Measurements from ENCODE around the gene ARHGAP10. TPM values are rescaled to one million over a fixed set of nuclear protein-coding genes. Genes with fewer than 3 reads are reported as not detected.
A peak's percentile ranks its signal among the peaks of the same experiment; 100 is the strongest.

The ARHGAP10 gene
- total RNA-seq, 2 experiments from 2014 or later = 6.5 to 6.6 TPM

GRCh38 chr4:147714575-147715401 is 17.1 kb upstream of the ARHGAP10 start:
- peaks cover 19% of the 10 kb centered on the region for H3K27me3 Mint-ChIP-seq
- DNase-seq = no peak
- H3K27ac Mint-ChIP-seq = no peak overlapping the region
- peaks cover 2% of the 10 kb centered on the region for H3K4me1 Mint-ChIP-seq
- no peaks in the 10 kb centered on the region for H3K36me3 Mint-ChIP-seq
- POLR2A ChIA-PET = no interaction called here
- peaks cover 1% of the 10 kb centered on the region for H3K9me3 Mint-ChIP-seq
- H3K4me3 Mint-ChIP-seq = no peak overlapping the region
- no peak for ATAC-seq (ENCODE audit: low read depth)

GRCh38 chr4:147717878-147718277 is 14.0 kb upstream of the ARHGAP10 start:
- no peaks in the 10 kb centered on the region for H3K36me3 Mint-ChIP-seq
- ATAC-seq (ENCODE audit: low read depth) (no peak), DNase-seq (no peak)
- H3K27me3 Mint-ChIP-seq = peaks cover 9% of the 10 kb centered on the region
- POLR2A ChIA-PET = no interaction called here
- H3K4me1 Mint-ChIP-seq = peaks cover 2% of the 10 kb centered on the region
- no peak overlapping the region for H3K27ac Mint-ChIP-seq
- H3K4me3 Mint-ChIP-seq = no peak overlapping the region
- peaks cover 1% of the 10 kb centered on the region for H3K9me3 Mint-ChIP-seq

DNA sequence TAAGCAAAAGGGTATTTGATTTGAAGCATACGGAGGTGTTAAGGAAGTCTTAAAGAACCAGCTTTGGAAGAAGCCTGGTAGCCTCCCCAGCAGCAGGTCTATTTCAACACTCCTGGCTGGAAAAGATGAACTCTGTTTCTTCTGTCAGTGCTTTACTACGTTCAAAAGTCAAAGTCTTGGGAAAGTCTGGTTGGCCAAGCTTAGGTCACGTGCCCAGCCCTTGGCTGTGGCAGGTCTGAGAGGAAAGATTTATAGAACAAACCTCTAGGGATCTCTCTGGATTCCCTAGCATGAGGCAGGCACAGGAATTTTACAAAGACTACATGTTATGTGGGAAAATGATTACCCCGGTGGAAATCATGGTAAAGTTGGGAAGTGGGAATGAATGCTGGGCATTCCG is 8.6 kb upstream of the ARHGAP10 start:
- ATAC-seq (ENCODE audit: low read depth) (no peak), DNase-seq (no peak)
- no peaks in the 10 kb centered on the region for H3K9me3 Mint-ChIP-seq
- no peaks in the 10 kb centered on the region for H3K36me3 Mint-ChIP-seq
- H3K4me1 Mint-ChIP-seq = peaks cover 1% of the 10 kb centered on the region
- H3K27me3 Mint-ChIP-seq = peaks cover 11% of the 10 kb centered on the region
- POLR2A ChIA-PET = interaction anchor here (0.5 kb wide), 1 partner anchor 34 kb away, joined by 4 read pairs; no protein-coding TSS in a partner anchor
- H3K4me3 Mint-ChIP-seq = no peak overlapping the region
- H3K27ac Mint-ChIP-seq = no peak overlapping the region

GRCh38 chr4:147724468-147725201 is 7.3 kb upstream of the ARHGAP10 start:
- peaks cover 1% of the 10 kb centered on the region for H3K4me1 Mint-ChIP-seq
- H3K4me3 Mint-ChIP-seq = no peak overlapping the region
- H3K27me3 Mint-ChIP-seq = peaks cover 14% of the 10 kb centered on the region
- H3K9me3 Mint-ChIP-seq = no peaks in the 10 kb centered on the region
- ATAC-seq (ENCODE audit: low read depth) (no peak), DNase-seq (no peak)
- POLR2A ChIA-PET = interaction anchor here (1.1 kb wide), 1 partner anchor 41 kb away, joined by 3 read pairs; the partner anchor contains the start of gene PRMT9
- no peak overlapping the region for H3K27ac Mint-ChIP-seq
- no peaks in the 10 kb centered on the region for H3K36me3 Mint-ChIP-seq

- DNase-seq (no peak), ATAC-seq (ENCODE audit: low read depth) (no peak)
- Mint-ChIP-seq H3K4me1 (peaks cover 1% of the 10 kb centered on the region), H3K27ac (no peak overlapping the region), H3K9me3 (no peaks in the 10 kb centered on the region), H3K4me3 (no peak overlapping the region), H3K27me3 (peaks cover 14% of the 10 kb centered on the region), H3K36me3 (no peaks in the 10 kb centered on the region)
- POLR2A ChIA-PET = interaction anchor here (0.7 kb wide), 1 partner anchor 517 kb away, joined by 5 read pairs; no protein-coding TSS in a partner anchor
These were observed 6.2 kb upstream of the ARHGAP10 start for GRCh38 chr4:147725673-147726072.

DNA sequence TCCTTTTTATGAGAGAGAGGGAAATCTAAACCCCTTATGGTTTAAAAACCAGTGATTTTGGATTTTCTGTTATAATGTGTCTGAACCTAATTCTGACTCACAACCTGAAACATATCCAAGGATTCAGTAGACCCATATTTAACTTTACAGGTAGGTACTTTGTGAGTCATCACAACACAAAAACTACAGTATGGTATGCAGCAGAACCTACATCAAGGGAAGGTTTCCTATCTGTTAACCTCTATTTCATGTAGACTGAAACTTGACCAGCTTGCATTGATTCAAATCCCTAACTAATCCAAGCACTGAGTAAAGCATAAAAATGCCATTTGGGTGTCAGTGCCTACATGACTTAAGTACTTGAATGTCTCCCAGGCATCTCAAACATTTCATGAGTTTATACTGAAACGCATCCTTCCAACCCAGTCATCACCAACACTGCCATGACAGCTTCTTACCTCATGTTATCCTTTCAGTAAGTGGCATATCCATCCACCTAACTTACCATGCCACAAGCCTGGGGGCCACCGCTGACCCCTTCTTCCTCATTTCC is 4.3 kb upstream of the ARHGAP10 start:
- no peak overlapping the region for H3K4me3 Mint-ChIP-seq
- peaks cover 8% of the 10 kb centered on the region for H3K4me1 Mint-ChIP-seq
- no peaks in the 10 kb centered on the region for H3K36me3 Mint-ChIP-seq
- H3K9me3 Mint-ChIP-seq = no peaks in the 10 kb centered on the region
- ATAC-seq (ENCODE audit: low read depth) = no peak
- no peak for DNase-seq
- no peak overlapping the region for H3K27ac Mint-ChIP-seq
- POLR2A ChIA-PET = interaction anchor here (1.5 kb wide), 1 partner anchor 43 kb away, joined by 3 read pairs; no protein-coding TSS in a partner anchor
- peaks cover 21% of the 10 kb centered on the region for H3K27me3 Mint-ChIP-seq

GRCh38 chr4:147730333-147730732 is 1.6 kb upstream of the ARHGAP10 start:
- Mint-ChIP-seq H3K9me3 (no peaks in the 10 kb centered on the region), H3K4me3 (no peak overlapping the region), H3K27ac (no peak overlapping the region), H3K4me1 (peaks cover 15% of the 10 kb centered on the region), H3K36me3 (peaks cover 1% of the 10 kb centered on the region), H3K27me3 (peaks cover 33% of the 10 kb centered on the region)
- ATAC-seq (ENCODE audit: low read depth) (no peak), DNase-seq (no peak)
- POLR2A ChIA-PET = interaction anchor here (0.7 kb wide), 1 partner anchor 363 kb away, joined by 3 read pairs; no protein-coding TSS in a partner anchor

GRCh38 chr4:147732518-147733235 is 789 bp downstream of the ARHGAP10 start:
- H3K4me1 Mint-ChIP-seq = peaks cover 17% of the 10 kb centered on the region
- peak; percentile 35 for ATAC-seq (ENCODE audit: low read depth)
- POLR2A ChIA-PET = interaction anchor here (0.8 to 1.8 kb wide), 7 partner anchors 10 to 710 kb away, joined by 3 to 8 read pairs (median 4); partner anchors contain the start of genes NR3C2, PRMT9 and TMEM184C
- H3K27ac Mint-ChIP-seq = peak overlapping the region; percentile 77
- H3K9me3 Mint-ChIP-seq = no peaks in the 10 kb centered on the region
- peaks cover 1% of the 10 kb centered on the region for H3K36me3 Mint-ChIP-seq
- H3K4me3 Mint-ChIP-seq = peak overlapping the region; percentile 91
- DNase-seq = no peak
- peaks cover 29% of the 10 kb centered on the region for H3K27me3 Mint-ChIP-seq

GRCh38 chr4:147733716-147734344 is 1.9 kb downstream of the ARHGAP10 start:
- peaks cover 17% of the 10 kb centered on the region for H3K4me1 Mint-ChIP-seq

GRCh38 chr4:147734496-147734895 is 2.6 kb downstream of the ARHGAP10 start:
- DNase-seq (no peak), ATAC-seq (ENCODE audit: low read depth) (no peak)
- H3K4me3 Mint-ChIP-seq = no peak overlapping the region
- POLR2A ChIA-PET = no interaction called here
- peaks cover 19% of the 10 kb centered on the region for H3K27me3 Mint-ChIP-seq
- H3K4me1 Mint-ChIP-seq = peaks cover 17% of the 10 kb centered on the region
- no peaks in the 10 kb centered on the region for H3K9me3 Mint-ChIP-seq
- no peak overlapping the region for H3K27ac Mint-ChIP-seq
- peaks cover 1% of the 10 kb centered on the region for H3K36me3 Mint-ChIP-seq

More at GRCh38 chr4:147733716-147734344, 1.9 kb downstream of the ARHGAP10 start:
- ATAC-seq (ENCODE audit: low read depth) (no peak), DNase-seq (no peak)
- Mint-ChIP-seq H3K36me3 (peaks cover 1% of the 10 kb centered on the region), H3K9me3 (no peaks in the 10 kb centered on the region), H3K27me3 (peaks cover 20% of the 10 kb centered on the region), H3K27ac (no peak overlapping the region), H3K4me3 (peak overlapping the region; percentile 91)
- POLR2A ChIA-PET = interaction anchor here (1.8 kb wide), 1 partner anchor 50 kb away, joined by 8 read pairs; the partner anchor contains the start of gene PRMT9

DNA sequence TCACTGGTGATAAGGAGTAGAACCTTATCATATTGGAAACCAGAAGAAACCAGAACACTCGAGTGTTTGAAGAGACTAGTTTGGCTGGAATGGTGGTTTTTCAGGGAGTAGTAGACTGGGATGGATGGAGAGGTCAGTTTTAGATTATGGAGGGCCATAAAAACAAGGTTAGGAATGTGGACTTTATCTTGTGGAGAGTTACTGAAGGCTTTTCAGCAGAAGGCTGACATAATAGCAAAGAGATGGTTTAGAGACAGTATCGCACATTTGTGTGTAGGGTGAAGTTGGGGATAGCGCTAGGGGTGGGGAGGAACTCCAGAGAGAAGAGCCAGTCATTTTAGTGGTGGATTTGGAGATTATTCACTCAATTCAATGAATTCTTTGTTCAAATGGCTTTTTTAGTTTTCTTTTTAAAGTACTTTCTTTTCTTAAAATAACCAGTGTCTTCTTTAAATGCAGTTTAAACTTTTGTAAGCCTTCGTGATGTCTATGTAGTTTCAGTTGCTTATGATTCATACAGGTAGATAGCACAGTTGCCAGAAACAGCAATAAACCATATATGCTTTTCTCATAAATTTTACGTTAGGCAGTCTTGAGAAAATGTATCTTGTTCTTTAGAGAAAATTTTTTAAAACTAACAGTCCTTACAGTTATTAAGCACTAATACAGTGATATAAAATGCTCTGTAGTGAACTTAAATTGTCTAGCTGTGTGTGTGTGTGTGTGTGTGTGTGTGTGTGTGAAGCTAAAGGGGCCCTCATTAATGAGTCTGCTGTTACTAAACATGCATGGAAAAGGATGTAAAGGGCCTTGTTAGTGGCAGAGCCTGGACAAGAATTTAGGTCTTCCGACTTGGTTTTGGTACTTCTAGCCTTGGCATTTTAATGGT is 3.8 kb downstream of the ARHGAP10 start:
- Mint-ChIP-seq H3K36me3 (peaks cover 1% of the 10 kb centered on the region), H3K4me3 (no peak overlapping the region), H3K9me3 (no peaks in the 10 kb centered on the region), H3K4me1 (peaks cover 21% of the 10 kb centered on the region), H3K27ac (no peak overlapping the region), H3K27me3 (peaks cover 19% of the 10 kb centered on the region)
- DNase-seq (no peak), ATAC-seq (ENCODE audit: low read depth) (no peak)
- POLR2A ChIA-PET = no interaction called here

GRCh38 chr4:147736458-147736857 is 4.6 kb downstream of the ARHGAP10 start:
- Mint-ChIP-seq H3K9me3 (no peaks in the 10 kb centered on the region), H3K27ac (no peak overlapping the region), H3K4me3 (no peak overlapping the region), H3K36me3 (peaks cover 1% of the 10 kb centered on the region), H3K4me1 (peaks cover 17% of the 10 kb centered on the region), H3K27me3 (peaks cover 14% of the 10 kb centered on the region)
- POLR2A ChIA-PET = no interaction called here
- DNase-seq = no peak
- no peak for ATAC-seq (ENCODE audit: low read depth)

Data from activated naive CD8-positive, alpha-beta T cell treated with anti-CD3 and anti-CD28 coated beads, Interleukin-2, amount 10 ng/mL, durations not matched to agents 7 days and 5 days (primary cell).